GM19025 (cell line): Measurements from ENCODE around the gene PCDH15.

Experiments
- ATAC-seq: cut with Tn5 transposase; IDR thresholded peaks from one replicate; pipeline ENCODE4 v1.9.1; 2021; ENCODE audit warnings: mild to moderate bottlenecking, low read depth, moderate library complexity; ENCODE audit not compliant: unreplicated experiment

PCDH15 gene

GRCh38 chr10:54800741-54801421 lies at the start of gene PCDH15:
Gene PCDH15 (minus strand): TSS chr10:54801231. CDS start chr10:54664262, 136,969 bp downstream.
- no peak for ATAC-seq

GRCh38 chr10:54843932-54844331 lies 42.9 kb upstream of the PCDH15 start:
- no peak for ATAC-seq

GRCh38 chr10:54843085-54843646 lies 42.1 kb upstream of the PCDH15 start:
- ATAC-seq: no peak

- ATAC-seq: no peak
These were observed 36.4 kb upstream of the PCDH15 start for GRCh38 chr10:54837479-54837878.

- no peak for ATAC-seq
These were observed 32.0 kb upstream of the PCDH15 start for GRCh38 chr10:54833029-54833428.

- no peak for ATAC-seq
These were observed 26.0 kb upstream of the PCDH15 start for GRCh38 chr10:54826994-54827560.

- ATAC-seq: no peak
These were observed 14.6 kb upstream of the PCDH15 start for GRCh38 chr10:54815583-54815982.

GRCh38 chr10:54808186-54808935 lies 7.3 kb upstream of the PCDH15 start:
- ATAC-seq: no peak

- ATAC-seq: no peak
These were observed 1.5 kb downstream of the PCDH15 start for GRCh38 chr10:54799506-54799905.

GRCh38 chr10:54797636-54798321 lies 3.3 kb downstream of the PCDH15 start:
- ATAC-seq: no peak

- no peak for ATAC-seq
These were observed 4.2 kb downstream of the PCDH15 start for GRCh38 chr10:54796881-54797280.

GRCh38 chr10:54776622-54777021 lies 24.4 kb downstream of the PCDH15 start:
- ATAC-seq: no peak

- no peak for ATAC-seq
These were observed 28.4 kb downstream of the PCDH15 start for GRCh38 chr10:54772468-54773122.

GRCh38 chr10:54769051-54769450 lies 32.0 kb downstream of the PCDH15 start:
- ATAC-seq: no peak

GRCh38 chr10:54758791-54759190 lies 42.2 kb downstream of the PCDH15 start:
- no peak for ATAC-seq

GRCh38 chr10:54749623-54750022 lies 51.4 kb downstream of the PCDH15 start:
- ATAC-seq: no peak

GRCh38 chr10:54745436-54745835 lies 55.6 kb downstream of the PCDH15 start:
- no peak for ATAC-seq

GRCh38 chr10:54742416-54742815 lies 58.6 kb downstream of the PCDH15 start:
- no peak for ATAC-seq

GRCh38 chr10:54728511-54728910 lies 72.5 kb downstream of the PCDH15 start:
- no peak for ATAC-seq

GRCh38 chr10:54722075-54722474 lies 79.0 kb downstream of the PCDH15 start:
- ATAC-seq: no peak
